IPS-20b (cell line): ENCODE results near the gene RGS14.
"Not testable (repeated sequence)": the region's sequence is repeated elsewhere in the genome, so short reads cannot be mapped to it uniquely, and the experiment has no call there.

Experiments
- H3K27ac ChIP-seq: one replicate; pipeline ENCODE4 v1.5.1; 2013; ENCODE audit warnings: low read length
- H3K27me3 ChIP-seq: 2 replicates; pipeline ENCODE4 v1.6.1; 2013; ENCODE audit warnings: mild to moderate bottlenecking, low read length, inconsistent platforms; ENCODE audit not compliant: insufficient read depth
- H3K36me3 ChIP-seq: 2 replicates; pipeline ENCODE4 v1.6.1; 2013; ENCODE audit warnings: low read depth, mild to moderate bottlenecking, inconsistent platforms, low read length, moderate library complexity; ENCODE audit not compliant: insufficient read depth
- H3K4me1 ChIP-seq: 2 replicates; pipeline ENCODE4 v1.6.1; 2013; ENCODE audit warnings: mild to moderate bottlenecking, control low read depth, inconsistent platforms, low read length, moderate library complexity; ENCODE audit not compliant: insufficient read depth
- H3K4me3 ChIP-seq: 2 replicates; pipeline ENCODE4 v1.5.1; 2013; ENCODE audit warnings: mild to moderate bottlenecking, low read length, inconsistent platforms
- H3K9ac ChIP-seq: 2 replicates; pipeline ENCODE4 v1.6.1; 2013; ENCODE audit warnings: low read depth, mild to moderate bottlenecking, inconsistent platforms, low read length, moderate library complexity
- H3K9me3 ChIP-seq: 2 replicates; pipeline ENCODE4 v1.6.1; 2013; ENCODE audit warnings: mild to moderate bottlenecking, low read depth, low read length, inconsistent platforms; ENCODE audit not compliant: insufficient read depth

RGS14 gene

DNA sequence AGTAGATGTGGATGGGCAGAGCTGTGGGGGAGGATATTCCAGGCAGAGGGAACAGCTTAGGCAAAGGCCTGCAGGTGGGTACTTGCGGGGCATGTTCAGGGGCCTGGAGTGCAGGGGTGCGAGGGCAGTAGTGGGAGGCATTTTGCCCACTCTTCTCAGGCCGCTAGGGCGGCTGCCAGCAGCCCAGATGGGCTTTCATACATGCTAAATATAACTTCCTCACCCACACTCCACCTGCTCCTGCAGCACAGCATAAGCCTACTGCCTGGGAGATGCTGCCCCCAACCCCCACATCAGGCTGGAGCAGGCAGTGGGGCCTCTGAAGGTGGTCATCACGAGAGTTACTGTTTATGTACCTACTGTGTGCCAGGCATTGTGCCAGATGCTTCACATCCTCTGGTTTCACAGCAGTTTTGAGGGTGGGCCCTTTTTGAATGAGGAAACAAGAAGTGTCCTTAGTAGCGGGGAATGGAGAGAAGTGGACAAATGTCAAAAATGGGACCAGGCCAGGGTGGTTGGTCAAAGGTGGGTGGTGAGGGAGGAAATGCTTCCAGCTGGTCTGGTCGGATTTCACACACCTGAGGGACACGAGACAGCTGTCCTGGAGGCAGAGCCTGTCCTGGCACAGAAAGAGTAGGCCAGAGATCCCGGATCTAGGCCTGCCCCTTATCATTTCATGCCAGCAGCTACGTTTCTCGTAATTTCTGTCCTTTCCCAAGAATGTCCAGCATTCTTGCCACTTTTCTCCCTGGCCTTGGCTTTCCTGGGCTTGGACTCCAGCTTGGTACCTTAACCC, 12.1 kb downstream of the RGS14 start:
- Histone ChIP-seq H3K9ac (peak overlapping the region; percentile 51; the same call in 1 of the 2 replicates), H3K4me3 (no peak overlapping the region)

DNA sequence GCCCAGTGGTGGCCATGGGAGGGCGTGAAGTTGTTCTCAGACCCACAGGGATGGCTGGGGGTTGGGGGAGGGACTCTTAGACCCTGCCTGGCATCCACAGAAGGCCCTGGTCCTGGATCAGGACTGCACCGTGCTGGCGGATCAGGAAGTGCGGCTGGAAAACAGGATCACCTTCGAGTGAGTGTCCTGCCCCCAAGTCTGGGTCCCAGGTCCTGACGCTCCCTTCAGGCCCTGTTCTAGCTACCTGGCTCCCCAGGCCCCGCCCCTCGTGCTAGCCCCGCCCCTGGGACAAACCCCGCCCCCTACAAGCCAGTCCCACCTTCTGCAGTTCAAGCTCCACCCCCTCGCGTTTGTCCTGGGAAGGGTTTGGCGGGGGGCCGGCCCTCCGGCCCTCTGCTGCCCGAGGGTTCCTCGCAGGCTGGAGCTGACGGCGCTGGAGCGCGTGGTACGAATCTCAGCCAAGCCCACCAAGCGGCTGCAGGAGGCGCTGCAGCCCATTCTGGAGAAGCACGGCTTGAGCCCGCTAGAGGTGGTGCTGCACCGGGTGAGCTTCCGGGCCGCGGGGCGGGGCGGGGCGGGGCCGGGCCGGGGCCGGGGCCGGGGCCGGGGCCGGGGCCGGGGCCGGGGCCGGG, 12.9 kb downstream of the RGS14 start:
- Histone ChIP-seq H3K27me3 (peaks cover 17% of the 10 kb centered on the region), H3K9ac (peak overlapping the region; percentile 51; the same call in 1 of the 2 replicates), H3K4me1 (peaks cover 17% of the 10 kb centered on the region; the same call in 1 of the 2 replicates), H3K4me3 (peak overlapping the region; percentile 74; the same call in 1 of the 2 replicates), H3K9me3 (no peaks in the 10 kb centered on the region), H3K36me3 (no peaks in the 10 kb centered on the region), H3K27ac (no peak overlapping the region)

More for the DNA sequence above, 12.1 kb downstream of the RGS14 start:
- Histone ChIP-seq H3K9me3 (no peaks in the 10 kb centered on the region), H3K27me3 (peaks cover 17% of the 10 kb centered on the region), H3K4me1 (peaks cover 19% of the 10 kb centered on the region; the same call in 1 of the 2 replicates), H3K27ac (no peak overlapping the region), H3K36me3 (no peaks in the 10 kb centered on the region)

DNA sequence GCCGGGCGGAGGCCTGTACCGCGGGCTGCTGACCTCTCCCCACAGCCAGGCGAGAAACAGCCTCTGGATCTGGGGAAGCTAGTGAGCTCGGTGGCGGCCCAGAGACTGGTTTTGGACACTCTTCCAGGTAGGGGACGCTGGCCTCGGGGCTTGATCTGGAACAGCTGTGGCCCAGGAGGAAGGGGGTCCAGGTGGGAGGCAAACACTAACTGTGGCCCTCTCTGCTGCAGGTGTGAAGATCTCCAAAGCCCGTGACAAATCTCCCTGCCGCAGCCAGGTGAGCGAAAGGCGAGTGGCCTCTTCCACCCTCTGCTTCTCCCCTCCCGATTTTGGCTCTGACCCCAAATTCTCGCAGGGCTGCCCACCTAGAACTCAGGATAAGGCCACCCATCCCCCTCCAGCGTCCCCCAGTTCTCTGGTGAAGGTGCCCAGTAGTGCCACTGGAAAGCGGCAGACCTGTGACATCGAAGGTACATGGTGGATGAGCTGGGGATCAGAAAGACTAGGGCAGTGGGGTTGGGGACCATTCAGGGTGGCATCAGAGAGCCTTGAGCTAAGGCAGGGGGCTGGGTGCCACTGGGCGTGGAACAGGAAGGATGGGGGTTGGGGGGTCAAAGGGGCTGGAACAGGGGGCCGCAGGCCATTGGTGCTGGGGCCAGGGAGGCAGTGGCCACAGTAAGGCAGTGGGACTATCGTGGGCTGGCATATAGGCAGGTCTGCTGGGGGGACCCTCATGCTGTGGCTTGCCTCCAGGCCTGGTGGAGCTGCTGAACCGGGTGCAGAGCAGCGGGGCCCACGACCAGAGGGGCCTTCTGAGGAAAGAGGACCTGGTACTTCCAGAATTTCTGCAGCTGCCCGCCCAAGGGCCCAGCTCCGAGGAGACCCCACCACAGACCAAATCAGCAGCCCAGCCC, 13.7 kb downstream of the RGS14 start:
- peak overlapping the region; percentile 74 for H3K4me3 ChIP-seq
- no peaks in the 10 kb centered on the region for H3K36me3 ChIP-seq
- H3K27ac ChIP-seq, result no peak overlapping the region
- H3K9me3 ChIP-seq, result no peaks in the 10 kb centered on the region
- peaks cover 12% of the 10 kb centered on the region; the same call in 1 of the 2 replicates for H3K4me1 ChIP-seq
- peak overlapping the region; percentile 81 for H3K9ac ChIP-seq
- peaks cover 17% of the 10 kb centered on the region for H3K27me3 ChIP-seq

DNA sequence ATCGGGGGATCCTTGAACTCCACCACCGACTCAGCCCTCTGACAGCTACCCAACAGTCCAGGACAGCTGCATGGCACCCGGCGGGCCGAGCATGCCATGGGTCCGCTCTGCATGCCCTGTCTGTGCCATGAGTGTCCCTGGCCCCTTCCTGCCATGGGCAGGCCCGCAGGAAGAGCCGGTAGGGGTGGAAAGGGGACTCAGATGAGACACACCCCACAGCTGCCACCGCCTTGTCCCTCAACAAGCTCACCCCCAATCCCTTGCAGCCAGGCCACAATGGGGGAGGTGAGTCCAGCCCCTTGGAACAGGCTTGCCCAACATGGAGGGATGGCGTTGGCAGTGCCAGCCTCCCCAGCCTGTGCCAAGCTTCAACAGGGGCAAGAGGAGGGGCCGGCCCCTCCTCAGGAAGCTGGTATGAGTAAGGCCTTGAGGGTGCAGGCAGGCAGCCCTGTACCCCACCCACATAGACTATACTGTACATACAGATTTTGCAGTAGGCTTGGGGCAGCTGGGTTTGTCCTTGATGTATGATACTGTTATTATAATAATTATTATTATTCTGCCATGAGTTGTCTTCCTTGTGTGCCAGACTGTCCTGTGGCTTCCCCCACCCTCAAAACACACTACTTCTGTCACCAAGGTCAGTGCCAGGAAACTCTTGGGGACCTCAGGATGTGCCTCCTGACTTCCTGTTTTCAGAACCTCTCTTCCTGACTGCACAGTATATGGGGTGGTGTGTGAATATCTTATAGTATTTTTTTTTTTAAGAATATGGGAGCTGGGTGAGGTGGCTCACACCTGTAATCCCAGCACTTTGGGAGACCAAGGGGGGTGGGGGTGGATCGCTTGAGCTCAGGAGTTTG, 14.5 kb downstream of the RGS14 start:
- H3K9ac ChIP-seq, result no peak overlapping the region
- H3K4me3 ChIP-seq, result no peak overlapping the region
- peaks cover 11% of the 10 kb centered on the region; the same call in 1 of the 2 replicates for H3K4me1 ChIP-seq
- peaks cover 17% of the 10 kb centered on the region for H3K27me3 ChIP-seq
- H3K36me3 ChIP-seq, result no peaks in the 10 kb centered on the region
- H3K9me3 ChIP-seq, result no peaks in the 10 kb centered on the region
- H3K27ac ChIP-seq, result no peak overlapping the region

DNA sequence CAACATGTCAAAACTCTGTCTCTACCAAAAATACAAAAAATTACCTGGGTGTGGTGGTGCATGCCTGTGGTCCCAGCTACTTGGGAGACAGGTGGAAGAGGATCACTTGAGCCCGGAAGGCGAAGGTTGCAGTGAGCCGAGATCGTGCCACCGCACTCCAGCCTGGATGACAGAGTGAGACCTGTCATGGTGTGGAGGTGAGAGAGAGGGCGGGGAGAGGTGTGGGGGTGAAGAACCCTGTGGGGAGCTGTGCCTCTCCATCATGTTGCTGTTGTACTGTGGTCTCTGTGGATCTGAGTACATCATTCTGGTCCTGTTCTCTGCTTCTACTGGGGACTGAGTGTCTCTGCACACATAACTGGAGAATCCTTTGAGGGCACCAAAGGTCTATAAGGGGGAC, 15.2 kb downstream of the RGS14 start:
- Histone ChIP-seq H3K27ac (no peak overlapping the region), H3K4me1 (peaks cover 11% of the 10 kb centered on the region; the same call in 1 of the 2 replicates), H3K27me3 (peaks cover 11% of the 10 kb centered on the region), H3K9ac (no peak overlapping the region), H3K9me3 (no peaks in the 10 kb centered on the region), H3K36me3 (no peaks in the 10 kb centered on the region), H3K4me3 (no peak overlapping the region)

DNA sequence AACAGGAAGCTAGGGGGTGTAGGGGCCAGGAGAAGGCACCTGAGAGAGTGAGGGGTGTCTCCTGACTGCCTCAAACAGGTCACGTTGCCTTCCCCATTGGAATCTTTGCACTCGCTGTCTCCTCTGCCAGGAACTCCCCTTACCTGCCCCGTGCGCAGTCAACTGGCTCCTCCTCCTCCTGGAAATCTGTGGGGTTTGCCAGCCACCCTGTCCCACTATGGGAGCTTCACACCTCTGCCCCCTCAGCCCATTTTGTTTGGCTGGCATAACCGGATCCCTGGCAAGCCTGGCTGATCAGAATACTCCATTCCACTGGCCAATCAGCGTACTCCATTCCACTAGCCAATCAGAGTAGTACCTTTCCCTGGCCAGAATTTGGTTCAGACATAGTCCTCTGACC, 16.1 kb downstream of the RGS14 start:
- Histone ChIP-seq H3K9ac (no peak overlapping the region), H3K4me3 (no peak overlapping the region; the same call in 1 of the 2 replicates), H3K36me3 (no peaks in the 10 kb centered on the region), H3K9me3 (no peaks in the 10 kb centered on the region), H3K4me1 (peaks cover 11% of the 10 kb centered on the region; the same call in 1 of the 2 replicates), H3K27me3 (peaks cover 2% of the 10 kb centered on the region; the same call in 1 of the 2 replicates), H3K27ac (no peak overlapping the region)

DNA sequence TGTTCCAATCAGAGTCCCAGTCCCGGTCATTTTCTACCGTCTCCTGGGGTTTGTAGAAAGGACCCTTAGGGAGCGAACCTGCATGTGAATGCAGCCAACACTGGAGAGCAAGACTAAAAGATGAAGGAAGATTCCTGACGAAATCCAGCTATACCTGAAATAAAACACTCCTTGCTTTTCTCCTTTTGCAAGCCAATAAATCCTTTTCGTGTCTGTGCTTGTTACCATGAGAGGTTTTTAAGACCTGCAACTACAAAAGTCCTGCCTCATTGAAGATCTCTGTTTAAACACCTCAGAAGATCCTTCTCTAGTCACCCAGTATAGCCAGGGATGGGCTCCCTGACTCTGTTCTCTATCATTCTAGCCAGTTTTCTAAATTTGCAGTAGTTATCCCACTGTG, 16.5 kb downstream of the RGS14 start:
- Histone ChIP-seq H3K4me1 (peaks cover 11% of the 10 kb centered on the region; the same call in 1 of the 2 replicates), H3K9ac (no peak overlapping the region), H3K9me3 (no peaks in the 10 kb centered on the region), H3K27ac (no peak overlapping the region), H3K4me3 (no peak overlapping the region; the same call in 1 of the 2 replicates), H3K36me3 (no peaks in the 10 kb centered on the region), H3K27me3 (no peaks in the 10 kb centered on the region)

DNA sequence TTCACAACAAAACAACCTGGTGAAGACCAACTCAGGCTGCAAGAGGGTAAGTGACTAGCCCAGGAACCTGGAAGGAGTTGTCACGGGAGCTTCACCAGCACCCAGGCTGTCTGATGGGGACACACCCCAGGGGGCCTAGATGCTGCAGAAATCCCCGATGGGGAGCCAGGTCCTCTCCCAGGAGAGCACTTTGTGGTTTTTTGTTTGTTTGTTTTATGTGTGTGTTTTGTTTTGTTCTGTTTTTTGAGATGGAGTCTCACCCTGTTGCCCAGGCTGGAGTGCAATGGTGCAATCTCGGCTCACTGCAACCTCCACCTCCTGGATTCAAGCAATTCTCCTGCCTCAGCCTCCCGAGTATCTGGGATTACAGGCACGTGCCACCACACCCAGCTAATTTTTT, 17.8 kb downstream of the RGS14 start:
- H3K27ac ChIP-seq, H3K36me3 ChIP-seq, H3K9ac ChIP-seq, H3K4me1 ChIP-seq, H3K9me3 ChIP-seq, H3K4me3 ChIP-seq, H3K27me3 ChIP-seq: not testable (repeated sequence)

DNA sequence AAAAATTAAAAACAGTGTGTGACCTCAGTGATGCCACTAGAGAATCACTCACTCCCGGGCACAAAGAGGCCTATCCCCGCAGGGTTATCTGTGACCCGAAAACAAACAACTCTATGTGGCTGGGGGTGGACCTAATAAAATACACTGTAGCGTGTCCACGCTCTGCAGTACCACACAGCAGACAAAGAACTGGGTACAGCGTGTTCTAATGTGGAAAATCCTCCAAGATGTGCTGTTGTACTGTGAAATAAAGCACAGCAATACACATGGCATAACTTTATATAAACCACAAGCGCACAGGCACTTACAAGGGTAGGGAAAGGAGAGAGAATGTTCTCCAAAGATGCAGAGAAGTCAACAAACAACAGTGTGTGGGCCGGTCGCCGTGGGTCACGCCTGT, 18.4 kb downstream of the RGS14 start:
- H3K36me3 ChIP-seq, result no peaks in the 10 kb centered on the region
- no peak overlapping the region for H3K9ac ChIP-seq
- H3K27me3 ChIP-seq, result no peaks in the 10 kb centered on the region
- H3K9me3 ChIP-seq, result no peaks in the 10 kb centered on the region
- H3K4me1 ChIP-seq, result peaks cover 8% of the 10 kb centered on the region; the same call in 1 of the 2 replicates
- H3K4me3 ChIP-seq, result no peak overlapping the region
- no peak overlapping the region for H3K27ac ChIP-seq

DNA sequence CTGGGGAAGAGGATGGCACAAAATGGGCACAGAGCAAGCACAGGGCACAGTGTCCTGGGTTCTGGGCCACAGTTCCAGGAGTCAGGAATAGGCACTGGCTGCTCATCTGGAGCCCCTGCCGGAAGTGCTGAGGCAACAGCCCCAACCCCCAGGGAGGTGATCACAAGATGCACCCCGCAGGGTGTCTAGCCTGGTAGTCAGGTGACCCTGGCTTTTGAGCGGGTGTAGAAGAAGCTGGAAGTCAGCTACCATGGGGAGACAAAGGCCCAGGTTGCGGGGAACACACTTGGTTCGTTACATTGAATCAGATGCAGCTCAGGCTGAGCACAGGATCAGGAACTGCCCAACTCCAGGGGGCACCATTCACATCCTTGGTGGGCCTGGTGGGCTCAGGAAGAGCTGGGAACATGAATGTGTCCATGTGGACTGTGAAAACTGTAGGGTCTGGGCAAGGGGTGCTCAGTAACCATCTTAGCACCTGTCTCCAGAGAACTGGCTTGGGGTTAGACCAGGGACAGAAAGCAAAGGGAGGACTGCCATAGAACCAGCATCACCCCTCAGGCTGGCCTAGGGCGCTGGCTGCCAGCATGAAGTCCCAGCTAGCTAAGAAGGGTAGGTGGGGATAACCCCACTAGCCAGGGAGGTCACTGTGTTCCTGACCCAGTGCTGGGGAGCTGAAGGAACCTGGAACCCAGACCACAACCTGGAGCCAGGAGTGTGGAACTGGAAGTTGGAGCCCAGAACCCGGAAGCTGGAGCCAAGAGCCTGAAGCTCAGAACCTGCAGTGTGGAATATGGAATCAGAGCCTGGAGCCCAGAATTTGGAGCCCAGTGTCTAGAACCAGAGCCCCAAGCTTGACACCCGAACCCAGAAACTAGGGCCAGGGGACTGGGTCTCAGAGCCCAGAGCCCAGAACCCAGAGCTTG, 20.4 kb downstream of the RGS14 start:
- no peaks in the 10 kb centered on the region for H3K9me3 ChIP-seq
- no peak overlapping the region for H3K4me3 ChIP-seq
- H3K9ac ChIP-seq, result 0 out of 2 replicates have a peak overlapping the region, but pooled peaks have one; percentile 27
- H3K27me3 ChIP-seq, result no peaks in the 10 kb centered on the region; the same call in 1 of the 2 replicates
- H3K36me3 ChIP-seq, result no peaks in the 10 kb centered on the region
- H3K4me1 ChIP-seq, result peaks cover 8% of the 10 kb centered on the region; the same call in 1 of the 2 replicates
- H3K27ac ChIP-seq, result no peak overlapping the region
